ENCODE data around the gene PHACTR1. TPM values are rescaled to one million over a fixed set of nuclear protein-coding genes. Genes with fewer than 3 reads are reported as not detected.

PHACTR1 gene
- total RNA-seq, 1 experiment from 2014 or later = 0.05 TPM

DNA sequence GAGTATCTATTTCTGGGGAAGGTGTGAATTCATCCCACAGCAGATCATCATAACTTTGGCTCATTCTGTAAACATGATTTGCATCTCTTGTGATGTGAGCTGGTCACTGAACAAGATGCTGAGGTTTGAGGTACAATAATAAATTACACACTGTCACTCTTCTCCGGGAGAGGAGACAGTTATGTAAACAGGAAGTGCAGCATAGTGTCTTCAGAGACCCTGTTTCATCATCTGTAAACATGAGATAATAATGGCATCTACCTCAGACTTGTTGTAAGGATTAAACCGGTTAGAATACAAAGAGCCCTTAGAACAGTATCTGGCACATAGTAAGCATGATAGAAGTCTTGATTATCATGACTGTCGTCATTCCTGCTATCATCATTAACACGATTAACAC, 486.6 kb downstream of the PHACTR1 start:
- H3K27me3 ChIP-seq (ENCODE audit: control insufficient read depth, insufficient read depth, low read length) = no peaks in the 10 kb centered on the region; the same call in 1 of the 2 replicates

DNA sequence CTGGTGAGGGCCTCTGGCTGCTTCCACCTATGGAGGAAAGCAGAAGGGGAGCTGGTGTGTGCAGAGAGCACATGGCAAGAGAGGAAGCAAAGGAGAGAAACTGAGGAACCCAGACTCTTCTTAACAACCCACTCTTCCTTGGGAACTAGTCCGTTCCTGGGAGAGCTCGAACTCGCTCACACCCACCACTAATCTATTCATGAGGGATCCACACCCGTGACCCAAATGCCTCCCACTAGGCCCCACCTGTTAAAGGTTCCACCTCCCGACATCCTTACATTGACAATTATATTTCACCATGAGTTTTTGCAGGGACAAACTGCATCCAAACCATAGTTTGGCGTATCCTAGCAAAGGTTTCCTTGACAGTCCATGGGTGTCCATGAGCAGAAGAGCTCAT, 488.5 kb downstream of the PHACTR1 start:
- Histone ChIP-seq H3K36me3 (ENCODE audit: control insufficient read depth, insufficient read depth, low read length) (no peaks in the 10 kb centered on the region), H3K27ac (ENCODE audit: low read length) (no peak overlapping the region), H3K27me3 (ENCODE audit: control insufficient read depth, insufficient read depth, low read length) (no peaks in the 10 kb centered on the region; the same call in 1 of the 2 replicates), H3K4me1 (ENCODE audit: control insufficient read depth, insufficient read depth, low read length) (no peaks in the 10 kb centered on the region), H3K9me3 (ENCODE audit: control insufficient read depth, insufficient read depth, low read depth, low read length) (no peaks in the 10 kb centered on the region), H3K4me3 (ENCODE audit: low read depth in 2 of 2, low read length in 2 of 2) (no peak overlapping the region)
- no TSS peak for BruUV-seq (replicated peaks)
- intact Hi-C loops (cut with micrococcal nuclease; ENCODE audit: unreplicated experiment) = no loop called here
- POLR2A ChIA-PET = no interaction called here
- TF ChIP-seq SIN3A (IDR thresholded peaks at IDR 0.05; ENCODE audit: borderline replicate concordance, insufficient read depth, low read depth, low read length) (no peak), POLR2AphosphoS5 (IDR thresholded peaks at IDR 0.05; ENCODE audit: low read depth, low read length) (no peak), REST (IDR thresholded peaks at IDR 0.05; ENCODE audit: insufficient read depth in 1 of 2, low read depth in 2 of 2, low read length in 1 of 2) (no peak), TCF7L2 (IDR thresholded peaks at IDR 0.05; ENCODE audit: low read depth, low read length) (no peak)
- TF ChIP-seq, protein P1, sequence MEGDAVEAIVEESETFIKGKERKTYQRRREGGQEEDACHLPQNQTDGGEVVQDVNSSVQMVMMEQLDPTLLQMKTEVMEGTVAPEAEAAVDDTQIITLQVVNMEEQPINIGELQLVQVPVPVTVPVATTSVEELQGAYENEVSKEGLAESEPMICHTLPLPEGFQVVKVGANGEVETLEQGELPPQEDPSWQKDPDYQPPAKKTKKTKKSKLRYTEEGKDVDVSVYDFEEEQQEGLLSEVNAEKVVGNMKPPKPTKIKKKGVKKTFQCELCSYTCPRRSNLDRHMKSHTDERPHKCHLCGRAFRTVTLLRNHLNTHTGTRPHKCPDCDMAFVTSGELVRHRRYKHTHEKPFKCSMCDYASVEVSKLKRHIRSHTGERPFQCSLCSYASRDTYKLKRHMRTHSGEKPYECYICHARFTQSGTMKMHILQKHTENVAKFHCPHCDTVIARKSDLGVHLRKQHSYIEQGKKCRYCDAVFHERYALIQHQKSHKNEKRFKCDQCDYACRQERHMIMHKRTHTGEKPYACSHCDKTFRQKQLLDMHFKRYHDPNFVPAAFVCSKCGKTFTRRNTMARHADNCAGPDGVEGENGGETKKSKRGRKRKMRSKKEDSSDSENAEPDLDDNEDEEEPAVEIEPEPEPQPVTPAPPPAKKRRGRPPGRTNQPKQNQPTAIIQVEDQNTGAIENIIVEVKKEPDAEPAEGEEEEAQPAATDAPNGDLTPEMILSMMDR (IDR thresholded peaks at IDR 0.05) = no peak
- in situ Hi-C loops (cut with HindIII; ENCODE audit: low pct_unique_long_range_greater_than_20kb, low sequenced_read_pairs) = no loop called here
- ATAC-seq (no peak), DNase-seq (ENCODE audit: low read depth, low spot score) (no peak)
- CTCF ChIA-PET = no interaction called here

More for the DNA sequence above, 486.6 kb downstream of the PHACTR1 start:
- POLR2A ChIA-PET = no interaction called here
- Histone ChIP-seq H3K27ac (ENCODE audit: low read length) (no peak overlapping the region), H3K9me3 (ENCODE audit: control insufficient read depth, insufficient read depth, low read depth, low read length) (no peaks in the 10 kb centered on the region), H3K36me3 (ENCODE audit: control insufficient read depth, insufficient read depth, low read length) (no peaks in the 10 kb centered on the region), H3K4me1 (ENCODE audit: control insufficient read depth, insufficient read depth, low read length) (no peaks in the 10 kb centered on the region), H3K4me3 (ENCODE audit: low read depth in 2 of 2, low read length in 2 of 2) (no peak overlapping the region)
- in situ Hi-C loops (cut with HindIII; ENCODE audit: low pct_unique_long_range_greater_than_20kb, low sequenced_read_pairs) (no loop called here), intact Hi-C loops (cut with micrococcal nuclease; ENCODE audit: unreplicated experiment) (no loop called here)
- TF ChIP-seq TCF7L2 (IDR thresholded peaks at IDR 0.05; ENCODE audit: low read depth, low read length) (no peak), SIN3A (IDR thresholded peaks at IDR 0.05; ENCODE audit: borderline replicate concordance, insufficient read depth, low read depth, low read length) (no peak), REST (IDR thresholded peaks at IDR 0.05; ENCODE audit: insufficient read depth in 1 of 2, low read depth in 2 of 2, low read length in 1 of 2) (no peak), POLR2AphosphoS5 (IDR thresholded peaks at IDR 0.05; ENCODE audit: low read depth, low read length) (no peak)
- TF ChIP-seq, protein P1 (IDR thresholded peaks at IDR 0.05) = no peak
- no TSS peak for BruUV-seq (replicated peaks)
- ATAC-seq = no peak
- no peak for DNase-seq (ENCODE audit: low read depth, low spot score)
- CTCF ChIA-PET = no interaction called here
